T-helper 2 cell (primary cell): ENCODE measurements around the gene THOC2.
"Not testable (repeated sequence)": the region's sequence is repeated elsewhere in the genome, so short reads cannot be mapped to it uniquely, and the experiment has no call there.

ENCODE experiments used
- DNase-seq, 5 experiments: peaks; one replicate each; pipeline versions ENCODE4 v3.0.0 to v3.0.0-alpha.2; 2012 to 2022
- total RNA-seq, 2 donors: gene quantifications; one replicate each; lab custom pipeline; 2026; lab: John Stamatoyannopoulos, UW

The THOC2 gene
- 102 to 120 reads per million in 2 donors for total RNA-seq

- DNase-seq: peak; percentile 36 to 84 (median 67)
These were observed at the start of gene THOC2 for GRCh38 chrX:123732670-123733363. THOC2 (minus strand) TSS chrX:123733052; CDS start chrX:123733022, 30 bp downstream.

- not testable (repeated sequence) for DNase-seq
These were observed 48.9 kb upstream of the THOC2 start for GRCh38 chrX:123781786-123782185.

- no peak for DNase-seq
These were observed 47.1 kb upstream of the THOC2 start for GRCh38 chrX:123779908-123780396.

GRCh38 chrX:123773258-123773988 is 40.6 kb upstream of the THOC2 start:
- DNase-seq: no peak

- no peak for DNase-seq
These were observed 38.7 kb upstream of the THOC2 start for GRCh38 chrX:123771449-123772064.

- peak; percentile 11 to 64 (median 38) for DNase-seq
These were observed 32.4 kb upstream of the THOC2 start for GRCh38 chrX:123764967-123765871.

- not testable (repeated sequence) for DNase-seq
These were observed 27.0 kb upstream of the THOC2 start for GRCh38 chrX:123759849-123760248.

GRCh38 chrX:123757794-123758193 is 24.9 kb upstream of the THOC2 start:
- DNase-seq: not testable (repeated sequence)

- no peak for DNase-seq
These were observed 23.5 kb upstream of the THOC2 start for GRCh38 chrX:123756320-123756719.

- no peak for DNase-seq
These were observed 22.3 kb upstream of the THOC2 start for GRCh38 chrX:123755107-123755506.

GRCh38 chrX:123753656-123754350 is 21.0 kb upstream of the THOC2 start:
- no peak for DNase-seq

- DNase-seq: no peak
These were observed 16.8 kb upstream of the THOC2 start for GRCh38 chrX:123749643-123750042.

- DNase-seq: no peak
These were observed 12.7 kb upstream of the THOC2 start for GRCh38 chrX:123745511-123745910.

GRCh38 chrX:123743312-123743711 is 10.5 kb upstream of the THOC2 start:
- no peak for DNase-seq

- DNase-seq: no peak
These were observed 9.6 kb upstream of the THOC2 start for GRCh38 chrX:123742440-123742839.

GRCh38 chrX:123740536-123740935 is 7.7 kb upstream of the THOC2 start:
- DNase-seq: no peak

GRCh38 chrX:123740006-123740405 is 7.2 kb upstream of the THOC2 start:
- no peak for DNase-seq

- no peak for DNase-seq
These were observed 6.6 kb upstream of the THOC2 start for GRCh38 chrX:123739474-123739873.

GRCh38 chrX:123738378-123738940 is 5.6 kb upstream of the THOC2 start:
- no peak for DNase-seq

- DNase-seq: no peak
These were observed 3.6 kb upstream of the THOC2 start for GRCh38 chrX:123736333-123736921.

- DNase-seq: not testable (repeated sequence)
These were observed 2.3 kb upstream of the THOC2 start for GRCh38 chrX:123735137-123735536.
